Measurements from ENCODE around the gene NTMT1. TPM values are rescaled to one million over a fixed set of nuclear protein-coding genes. Genes with fewer than 3 reads are reported as not detected.

NTMT1 gene
- total RNA-seq, 1 donor from 2014 or later, result 55.1 TPM

- H3K27ac ChIP-seq (ENCODE audit: low read depth, low read length), result no peak overlapping the region
- Mint-ChIP-seq H3K4me3 (ENCODE audit: unreplicated experiment) (no peak overlapping the region), H3K9me3 (ENCODE audit: unreplicated experiment) (peaks cover 2% of the 10 kb centered on the region), H3K4me1 (ENCODE audit: low read depth, unreplicated experiment) (peaks cover 9% of the 10 kb centered on the region), H3K27me3 (ENCODE audit: low read depth, unreplicated experiment) (no peaks in the 10 kb centered on the region), H3K27ac (ENCODE audit: unreplicated experiment) (no peak overlapping the region), H3K36me3 (ENCODE audit: low read depth, unreplicated experiment) (no peaks in the 10 kb centered on the region)
- no peaks in the 10 kb centered on the region for H3K27me3 ChIP-seq (ENCODE audit: insufficient read depth, low read length)
- H3K4me2 ChIP-seq (ENCODE audit: low read length), result no peak overlapping the region
- no peak overlapping the region for H3K9ac ChIP-seq (ENCODE audit: low read length)
- TF ChIP-seq CTCF (IDR thresholded peaks at IDR 0.05; ENCODE audit: insufficient read depth, low read depth, low read length) (no peak), EZH2 (IDR thresholded peaks at IDR 0.05; ENCODE audit: insufficient read depth, low read length) (no peak)
- H3K4me3 ChIP-seq (ENCODE audit: insufficient read depth, low read depth, low read length), result no peak overlapping the region
- peaks cover 18% of the 10 kb centered on the region for H3K4me1 ChIP-seq (ENCODE audit: insufficient read depth, low read length)
- no peaks in the 10 kb centered on the region for H4K20me1 ChIP-seq (ENCODE audit: insufficient read depth, low read length)
- H3K9me3 ChIP-seq (ENCODE audit: insufficient read depth, low read depth, low read length), result no peaks in the 10 kb centered on the region
- DNase-seq (ENCODE audit: low read depth) (no peak), FAIRE-seq (no peak)
- no peaks in the 10 kb centered on the region for H3K36me3 ChIP-seq (ENCODE audit: insufficient read depth, low read length)
- no peaks in the 10 kb centered on the region for H3K79me2 ChIP-seq (ENCODE audit: insufficient read depth, low read length)
- H2AFZ ChIP-seq (ENCODE audit: low read depth, low read length), result no peak overlapping the region
These were observed 11.0 kb upstream of the NTMT1 start for GRCh38 chr9:129614932-129615331.

- Mint-ChIP-seq H3K27me3 (ENCODE audit: low read depth, unreplicated experiment) (no peaks in the 10 kb centered on the region), H3K27ac (ENCODE audit: unreplicated experiment) (no peak overlapping the region), H3K9me3 (ENCODE audit: unreplicated experiment) (peaks cover 2% of the 10 kb centered on the region), H3K36me3 (ENCODE audit: low read depth, unreplicated experiment) (no peaks in the 10 kb centered on the region), H3K4me3 (ENCODE audit: unreplicated experiment) (no peak overlapping the region), H3K4me1 (ENCODE audit: low read depth, unreplicated experiment) (peaks cover 8% of the 10 kb centered on the region)
- H3K4me2 ChIP-seq (ENCODE audit: low read length), result no peak overlapping the region
- H3K36me3 ChIP-seq (ENCODE audit: insufficient read depth, low read length), result no peaks in the 10 kb centered on the region
- H3K9me3 ChIP-seq (ENCODE audit: insufficient read depth, low read depth, low read length), result no peaks in the 10 kb centered on the region
- no peaks in the 10 kb centered on the region for H4K20me1 ChIP-seq (ENCODE audit: insufficient read depth, low read length)
- H3K4me3 ChIP-seq (ENCODE audit: insufficient read depth, low read depth, low read length), result no peak overlapping the region
- no peak overlapping the region for H3K27ac ChIP-seq (ENCODE audit: low read depth, low read length)
- no peak overlapping the region for H3K9ac ChIP-seq (ENCODE audit: low read length)
- DNase-seq (ENCODE audit: low read depth) (no peak), FAIRE-seq (no peak)
- no peaks in the 10 kb centered on the region for H3K27me3 ChIP-seq (ENCODE audit: insufficient read depth, low read length)
- TF ChIP-seq CTCF (IDR thresholded peaks at IDR 0.05; ENCODE audit: insufficient read depth, low read depth, low read length) (no peak), EZH2 (IDR thresholded peaks at IDR 0.05; ENCODE audit: insufficient read depth, low read length) (no peak)
- no peak overlapping the region for H2AFZ ChIP-seq (ENCODE audit: low read depth, low read length)
- H3K79me2 ChIP-seq (ENCODE audit: insufficient read depth, low read length), result no peaks in the 10 kb centered on the region
- H3K4me1 ChIP-seq (ENCODE audit: insufficient read depth, low read length), result peaks cover 21% of the 10 kb centered on the region
These were observed 10.3 kb upstream of the NTMT1 start for GRCh38 chr9:129615407-129616285.

GRCh38 chr9:129617167-129617566, 8.8 kb upstream of the NTMT1 start:
- peaks cover 2% of the 10 kb centered on the region for H3K9me3 Mint-ChIP-seq (ENCODE audit: unreplicated experiment)
- Histone ChIP-seq H4K20me1 (ENCODE audit: insufficient read depth, low read length) (no peaks in the 10 kb centered on the region), H3K9ac (ENCODE audit: low read length) (no peak overlapping the region), H3K27ac (ENCODE audit: low read depth, low read length) (no peak overlapping the region), H3K27me3 (ENCODE audit: insufficient read depth, low read length) (no peaks in the 10 kb centered on the region), H3K79me2 (ENCODE audit: insufficient read depth, low read length) (no peaks in the 10 kb centered on the region), H2AFZ (ENCODE audit: low read depth, low read length) (no peak overlapping the region), H3K36me3 (ENCODE audit: insufficient read depth, low read length) (no peaks in the 10 kb centered on the region), H3K4me2 (ENCODE audit: low read length) (peak overlapping the region; percentile 2), H3K9me3 (ENCODE audit: insufficient read depth, low read depth, low read length) (no peaks in the 10 kb centered on the region), H3K4me3 (ENCODE audit: insufficient read depth, low read depth, low read length) (no peak overlapping the region), H3K4me1 (ENCODE audit: insufficient read depth, low read length) (peaks cover 15% of the 10 kb centered on the region)
- TF ChIP-seq EZH2 (IDR thresholded peaks at IDR 0.05; ENCODE audit: insufficient read depth, low read length), result no peak
- TF ChIP-seq CTCF (IDR thresholded peaks at IDR 0.05; ENCODE audit: insufficient read depth, low read depth, low read length), result peak; percentile 55
- H3K4me1 Mint-ChIP-seq (ENCODE audit: low read depth, unreplicated experiment), result peaks cover 7% of the 10 kb centered on the region
- DNase-seq (ENCODE audit: low read depth) (peak; percentile 72), FAIRE-seq (peak; percentile 70)
- H3K27ac Mint-ChIP-seq (ENCODE audit: unreplicated experiment), result peak overlapping the region; percentile 55
- H3K4me3 Mint-ChIP-seq (ENCODE audit: unreplicated experiment), result peak overlapping the region; percentile 50
- H3K36me3 Mint-ChIP-seq (ENCODE audit: low read depth, unreplicated experiment), result no peaks in the 10 kb centered on the region
- H3K27me3 Mint-ChIP-seq (ENCODE audit: low read depth, unreplicated experiment), result peaks cover 5% of the 10 kb centered on the region
